ENCODE measurements around the gene IGHMBP2.

DNA sequence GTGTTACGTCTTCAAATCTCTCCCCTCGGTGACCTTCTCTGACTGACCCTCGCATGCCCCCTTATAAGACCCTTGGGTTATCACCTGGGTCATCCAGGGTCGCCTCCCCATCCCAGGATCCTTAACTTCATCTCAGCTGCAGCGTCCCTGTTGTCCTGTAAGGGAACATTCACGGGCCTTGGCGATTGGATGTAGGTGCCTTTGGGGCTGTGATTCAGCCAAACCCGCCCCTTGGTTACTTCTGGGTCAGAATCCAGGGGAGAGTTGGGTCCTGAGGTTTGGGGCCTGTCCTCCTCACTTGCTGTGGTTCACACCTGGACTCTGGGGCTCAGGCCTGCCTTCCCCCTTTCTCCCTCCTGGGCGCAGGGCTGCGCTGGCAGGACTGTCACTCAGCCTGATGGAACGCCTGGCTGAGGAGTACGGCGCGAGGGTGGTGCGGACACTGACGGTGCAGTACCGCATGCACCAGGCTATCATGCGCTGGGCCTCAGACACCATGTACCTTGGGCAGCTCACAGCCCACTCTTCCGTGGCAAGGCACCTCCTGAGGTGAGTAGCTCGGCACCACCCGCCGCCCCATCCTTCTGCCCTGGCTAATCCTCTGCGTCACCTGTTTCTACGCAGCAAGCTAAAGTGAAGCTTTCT lies 29.4 kb downstream of the IGHMBP2 start:
- TF ChIP-seq CTCF (IDR thresholded peaks at IDR 0.05): no peak
- no peak for TF ChIP-seq EP300 (IDR thresholded peaks at IDR 0.05; ENCODE audit: low read depth)
- TF ChIP-seq POLR2A (IDR thresholded peaks at IDR 0.05): no peak
- no peak for TF ChIP-seq POLR2AphosphoS5 (IDR thresholded peaks at IDR 0.05)
